PC-3 (cell line): ENCODE results near the gene PRDX3. TPM values are rescaled to one million over a fixed set of nuclear protein-coding genes. Genes with fewer than 3 reads are reported as not detected.

Source experiments
- total RNA-seq: library from RNA; depleted of rRNA; stranded (reverse); fragments of >200 nt; gene quantifications from 2 replicates; pipeline ENCODE4 v1.2.3, GENCODE V29; 2014; rRNA removed

PRDX3 gene
- total RNA-seq, 1 experiment from 2014 or later, result 153 TPM

Other genes starting within 250 kb of the PRDX3 start
- 5.4 and 6.0 TPM in 2 replicates for gene NANOS1, start 149.1 kb downstream of the PRDX3 start, total RNA-seq
- 46.0 and 56.3 TPM in 2 replicates for gene EIF3A, start 98.0 kb downstream of the PRDX3 start, total RNA-seq
- gene DENND10, start 74.7 kb downstream of the PRDX3 start, total RNA-seq, result 28.2 and 28.9 TPM in 2 replicates
- gene SFXN4, start 13.1 kb downstream of the PRDX3 start, total RNA-seq, result 23.6 and 32.8 TPM in 2 replicates
- gene GRK5, start 28.8 kb upstream of the PRDX3 start, total RNA-seq, result 4.5 and 5.0 TPM in 2 replicates